Erythroblast (primary cell): ENCODE data around the gene ASMTL.
"Not testable (repeated sequence)": the region's sequence is repeated elsewhere in the genome, so short reads cannot be mapped to it uniquely, and the experiment has no call there.

Experiments used
- DNase-seq, 2 experiments: peaks; one replicate each; lab custom pipeline; 2025; lab: John Stamatoyannopoulos, UW
- GATA1 ChIP-seq: IDR thresholded peaks from 2 replicates; pipeline ENCODE4 v1.6.1; 2011; ENCODE audit warnings: low read depth, mild to moderate bottlenecking, control low read depth, low read length, moderate library complexity
- POLR2A ChIP-seq: IDR thresholded peaks from 2 replicates; pipeline ENCODE4 v1.6.1; 2011; ENCODE audit warnings: mild to moderate bottlenecking, low read length

Gene ASMTL

DNA sequence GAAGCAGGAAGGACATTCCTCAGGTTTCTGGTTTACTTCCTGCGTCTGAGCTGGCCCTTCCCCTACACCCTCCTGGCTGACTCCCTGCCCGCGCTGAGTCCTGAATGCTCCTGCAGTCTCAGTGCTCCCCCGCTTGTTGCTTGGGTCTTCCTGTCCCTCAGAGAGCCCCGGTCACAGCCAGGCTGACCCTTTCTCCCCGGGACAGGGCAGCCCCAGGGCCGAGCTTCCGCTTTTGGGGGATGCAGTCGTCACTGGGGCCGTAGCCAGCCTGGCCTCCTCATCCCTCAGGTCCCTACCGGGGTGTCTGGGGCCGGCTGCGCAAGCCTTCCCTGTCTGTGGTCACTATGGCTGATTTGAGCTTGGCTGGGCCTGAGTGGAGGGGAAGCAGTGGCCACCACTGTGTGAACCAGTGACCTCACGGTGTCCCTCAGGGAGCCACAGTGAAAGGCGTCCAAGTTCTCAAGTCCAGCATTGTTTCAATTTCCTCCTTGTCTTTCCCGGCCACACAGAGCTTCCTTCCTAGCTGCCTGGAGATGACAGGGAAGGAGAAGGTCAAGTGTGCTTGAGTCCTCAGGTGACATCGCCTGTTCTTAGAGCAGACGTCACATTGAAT, 34.1 kb upstream of the ASMTL start:
- TF ChIP-seq GATA1 (no peak), POLR2A (no peak)
- no peak for DNase-seq

DNA sequence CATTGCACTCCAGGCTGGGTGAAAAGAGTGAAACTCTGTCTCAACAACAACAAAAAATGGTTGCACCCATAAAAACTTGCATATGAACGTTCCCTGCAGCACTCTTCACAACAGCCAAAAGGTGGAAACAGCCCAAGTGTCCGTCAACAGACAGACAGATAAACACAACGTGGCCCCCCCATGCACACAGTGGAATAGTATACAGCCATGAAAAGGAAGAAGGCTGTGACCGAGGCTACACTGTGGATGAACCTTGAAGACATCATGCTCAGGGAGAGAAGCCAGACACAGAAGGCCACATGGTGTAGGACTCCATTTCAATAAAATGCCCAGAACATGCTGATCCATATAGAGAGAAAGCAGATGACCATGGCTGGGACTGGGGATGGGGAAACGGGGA, 33.5 kb upstream of the ASMTL start:
- no peak for DNase-seq
- TF ChIP-seq POLR2A = no peak
- no peak for TF ChIP-seq GATA1

GRCh38 chrX:1485033-1485432, 32.3 kb upstream of the ASMTL start:
- DNase-seq = no peak
- TF ChIP-seq POLR2A (no peak), GATA1 (no peak)

- TF ChIP-seq GATA1 (no peak), POLR2A (no peak)
- no peak for DNase-seq
These were observed 31.9 kb upstream of the ASMTL start for GRCh38 chrX:1484638-1485019.

GRCh38 chrX:1483843-1484637, 31.3 kb upstream of the ASMTL start:
- DNase-seq = no peak
- no peak for TF ChIP-seq GATA1
- TF ChIP-seq POLR2A = no peak

GRCh38 chrX:1482530-1482928, 29.8 kb upstream of the ASMTL start:
- not testable (repeated sequence) for DNase-seq

DNA sequence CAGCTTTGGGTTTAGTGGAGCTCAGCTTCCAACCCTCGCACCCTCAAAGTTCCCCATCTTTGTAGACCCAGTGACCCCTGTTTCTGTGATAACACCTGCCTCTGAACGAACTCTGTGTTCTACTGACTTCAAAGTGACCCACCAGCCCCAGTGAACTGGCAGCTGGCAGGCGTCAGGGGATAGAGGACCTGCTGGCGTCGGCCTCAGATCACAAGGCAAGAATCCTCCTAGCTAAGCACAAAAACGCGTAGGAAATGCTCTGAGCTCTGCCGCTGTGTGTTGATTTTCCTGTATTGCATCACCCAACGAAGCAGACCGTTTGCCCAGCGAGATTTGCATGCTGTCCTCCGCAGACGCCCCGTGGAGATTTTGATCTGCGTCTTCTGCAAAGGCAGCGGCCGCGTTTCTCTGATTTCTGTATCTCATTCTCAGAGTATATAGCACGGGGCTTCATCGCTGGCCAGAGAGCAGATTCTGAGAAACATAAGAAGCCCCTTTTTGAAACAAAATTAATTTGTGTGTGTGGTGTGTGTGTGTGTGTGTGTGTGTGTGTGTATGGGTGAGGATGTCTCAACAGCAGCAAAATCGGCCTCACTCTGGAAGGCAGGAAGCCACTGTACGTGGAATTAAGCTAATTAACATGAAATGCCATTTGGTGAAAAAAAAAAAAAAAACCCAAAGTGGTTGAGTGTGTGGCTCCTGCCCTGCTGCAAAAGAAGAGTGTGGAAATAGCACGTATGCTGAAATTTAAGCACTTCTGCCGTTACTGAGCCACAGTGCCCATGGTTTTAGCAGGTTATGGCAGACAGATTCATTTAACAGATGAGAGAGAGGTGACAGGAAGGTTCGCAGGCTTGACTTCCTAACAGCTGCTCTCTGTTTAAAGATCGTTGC, 29.2 kb upstream of the ASMTL start:
- no peak for TF ChIP-seq GATA1
- TF ChIP-seq POLR2A = peak; percentile 54
- no peak for DNase-seq

- TF ChIP-seq POLR2A (no peak), GATA1 (no peak)
- no peak for DNase-seq
These were observed 27.5 kb upstream of the ASMTL start for GRCh38 chrX:1480082-1480785.

DNA sequence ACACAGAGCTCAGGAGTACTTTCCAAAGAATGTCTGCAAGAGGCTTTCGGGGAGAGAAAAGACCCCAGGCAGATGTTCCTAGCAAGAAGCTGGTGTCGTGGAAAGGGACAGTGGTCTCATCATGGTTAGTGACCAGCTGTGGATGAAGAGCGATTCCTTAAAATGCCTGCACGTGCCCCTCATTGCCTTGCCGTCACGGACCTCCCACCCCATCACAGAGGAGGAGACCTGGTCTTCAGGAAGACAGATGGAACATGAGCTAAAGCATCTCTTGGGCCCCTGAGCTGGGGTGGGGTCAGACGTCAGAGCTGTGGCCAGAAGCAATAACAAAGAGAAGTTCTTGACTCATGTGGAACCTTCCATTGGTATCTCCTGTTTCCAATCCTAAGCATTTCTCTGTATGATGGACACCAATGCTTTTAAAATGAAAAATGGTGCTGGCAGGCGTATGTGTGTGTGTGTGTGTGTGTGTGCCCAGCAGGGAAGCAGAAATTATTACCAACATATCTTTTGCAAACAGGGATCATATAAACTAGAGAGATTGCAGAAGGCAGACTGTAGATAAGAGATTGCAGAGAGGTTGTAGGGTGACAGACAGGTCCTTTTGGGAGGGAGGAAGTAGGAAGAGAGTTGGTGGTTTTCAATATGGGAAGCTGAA, 25.2 kb upstream of the ASMTL start:
- TF ChIP-seq GATA1 (no peak), POLR2A (no peak)
- DNase-seq = peak in 1 of 2 experiments; percentile 37

GRCh38 chrX:1477229-1477628, 24.5 kb upstream of the ASMTL start:
- no peak for DNase-seq
- TF ChIP-seq GATA1 (no peak), POLR2A (no peak)

GRCh38 chrX:1476682-1477081, 24.0 kb upstream of the ASMTL start:
- no peak for DNase-seq
- TF ChIP-seq POLR2A (no peak), GATA1 (no peak)

- no peak for DNase-seq
- TF ChIP-seq POLR2A (no peak), GATA1 (no peak)
These were observed 23.2 kb upstream of the ASMTL start for GRCh38 chrX:1475881-1476280.

DNA sequence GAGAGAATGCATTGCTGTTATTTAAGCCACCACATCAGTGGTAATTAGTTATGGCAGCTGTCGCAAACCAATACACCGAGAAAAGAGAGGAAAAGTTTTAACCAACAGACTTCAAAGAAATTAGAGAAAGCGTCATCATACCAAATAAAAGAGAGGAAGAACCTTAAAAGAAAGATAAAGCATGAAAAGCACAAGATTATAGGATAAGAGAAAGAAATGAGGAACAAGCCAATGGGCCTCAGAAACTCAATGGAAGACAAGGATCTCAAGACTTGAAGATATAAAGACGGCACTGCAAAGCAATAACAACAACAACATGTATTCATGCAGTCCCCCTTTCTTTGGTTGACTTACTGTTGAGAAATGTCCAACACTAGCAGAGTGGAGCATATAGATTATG, 22.8 kb upstream of the ASMTL start:
- TF ChIP-seq POLR2A (no peak), GATA1 (no peak)
- DNase-seq = no peak

- DNase-seq = not testable (repeated sequence)
These were observed 21.9 kb upstream of the ASMTL start for GRCh38 chrX:1474593-1474992.
